CD14-positive monocyte (primary cell): ENCODE data around the gene CCDC136. TPM values are rescaled to one million over a fixed set of nuclear protein-coding genes. Genes with fewer than 3 reads are reported as not detected.

Source experiments
- DNase-seq, 3 donors: peaks; one replicate each; pipeline ENCODE4 v3.0.0-alpha.2; 2011 to 2022
- H2AFZ ChIP-seq: 2 replicates; pipeline ENCODE4 v1.6.0; 2012; ENCODE audit warnings: mild to moderate bottlenecking, low read depth, low read length, inconsistent platforms; ENCODE audit not compliant: insufficient read depth, poor library complexity, severe bottlenecking
- H3K27ac ChIP-seq, 2 donors: 1 replicate in 1 of 2; 2 replicates in 1 of 2; pipeline ENCODE4 v1.5.1; 2012 to 2013; ENCODE audit warnings: low read length in 2 of 2, control low read depth in 1 of 2, inconsistent platforms in 1 of 2, low read depth in 1 of 2, mild to moderate bottlenecking in 1 of 2
- H3K27me3 ChIP-seq, 2 donors: one replicate each; pipeline versions ENCODE4 v1.6.0 to v1.6.1; 2011 to 2013; ENCODE audit warnings: low read length in 2 of 2; ENCODE audit not compliant: control insufficient read depth in 2 of 2, insufficient read depth in 2 of 2
- H3K36me3 ChIP-seq, 2 donors: replicated peaks in 1 of 2; 1 replicate in 1 of 2; 2 replicates in 1 of 2; pipeline versions ENCODE4 v1.5.1 to v1.6.1; 2012 to 2013; ENCODE audit warnings: low read length in 2 of 2, control low read depth in 1 of 2, inconsistent platforms in 1 of 2, mild to moderate bottlenecking in 1 of 2; ENCODE audit not compliant: insufficient read depth in 2 of 2, control insufficient read depth in 1 of 2
- H3K4me1 ChIP-seq, 2 donors: 1 replicate in 1 of 2; 2 replicates in 1 of 2; pipeline versions ENCODE4 v1.5.1 to v1.6.1; 2012 to 2013; ENCODE audit warnings: low read length in 2 of 2, control low read depth in 1 of 2, inconsistent platforms in 1 of 2, mild to moderate bottlenecking in 1 of 2, moderate library complexity in 1 of 2; ENCODE audit not compliant: insufficient read depth in 2 of 2, control insufficient read depth in 1 of 2
- H3K4me2 ChIP-seq: replicated peaks from 2 replicates; pipeline ENCODE3; 2012; ENCODE audit warnings: low read length, moderate library complexity, mild to moderate bottlenecking; ENCODE audit not compliant: poor library complexity, severe bottlenecking; ENCODE audit errors: extremely low read depth
- H3K4me3 ChIP-seq, 3 experiments: fragments of 200-600 bp in 1 of 3; sonication (generic) in 1 of 3; replicated peaks in 1 of 3; 1 replicate in 2 of 3; 2 replicates in 1 of 3; pipeline ENCODE4 v1.5.1; 2011 to 2013; ENCODE audit warnings: low read length in 3 of 3, mild to moderate bottlenecking in 3 of 3, control low read depth in 2 of 3, low read depth in 2 of 3, inconsistent platforms in 1 of 3, moderate library complexity in 1 of 3
- H3K79me2 ChIP-seq: 2 replicates; pipeline ENCODE4 v1.6.0; 2012; ENCODE audit warnings: mild to moderate bottlenecking, control low read depth, inconsistent platforms, low read length, moderate library complexity; ENCODE audit not compliant: insufficient read depth
- H3K9ac ChIP-seq: 2 replicates; pipeline ENCODE4 v1.6.0; 2017; ENCODE audit warnings: low read length, mild to moderate bottlenecking; ENCODE audit not compliant: insufficient read depth, poor library complexity, severe bottlenecking
- H3K9me3 ChIP-seq, 2 donors: replicated peaks in 1 of 2; 1 replicate in 1 of 2; 2 replicates in 1 of 2; pipeline versions ENCODE4 v1.5.1 to v1.6.1; 2012 to 2013; ENCODE audit warnings: low read length in 2 of 2, control low read depth in 1 of 2; ENCODE audit not compliant: control insufficient read depth in 1 of 2, insufficient read depth in 1 of 2
- H4K20me1 ChIP-seq: 2 replicates; pipeline ENCODE4 v1.6.0; 2012; ENCODE audit warnings: mild to moderate bottlenecking, low read length, control low read depth, moderate library complexity; ENCODE audit not compliant: insufficient read depth
- H3K27ac Mint-ChIP-seq, 7 donors: one replicate each; pipeline ENCODE4 v1.8.0; 2020; ENCODE audit warnings: mild to moderate bottlenecking in 7 of 7, mixed read lengths in 7 of 7, moderate library complexity in 6 of 7, inconsistent platforms in 2 of 7
- H3K27me3 Mint-ChIP-seq, 3 donors: one replicate each; pipeline ENCODE4 v1.8.0; 2021 to 2022; ENCODE audit warnings: low read depth in 3 of 3, mild to moderate bottlenecking in 3 of 3, mixed read lengths in 3 of 3, moderate library complexity in 3 of 3, inconsistent platforms in 1 of 3
- H3K36me3 Mint-ChIP-seq, 2 donors: one replicate each; pipeline ENCODE4 v1.8.0; 2020; ENCODE audit warnings: mixed read lengths in 2 of 2, inconsistent platforms in 1 of 2, mild to moderate bottlenecking in 1 of 2
- H3K4me1 Mint-ChIP-seq: one replicate; pipeline ENCODE4 v1.8.0; 2020; ENCODE audit warnings: mild to moderate bottlenecking, mixed read lengths
- H3K4me3 Mint-ChIP-seq, 2 donors: one replicate each; pipeline ENCODE4 v1.8.0; 2020; ENCODE audit warnings: mild to moderate bottlenecking in 2 of 2, mixed read lengths in 2 of 2, moderate library complexity in 1 of 2
- H3K9me3 Mint-ChIP-seq, 7 donors: one replicate each; pipeline ENCODE4 v1.8.0; 2020 to 2022; ENCODE audit warnings: mixed read lengths in 7 of 7, mild to moderate bottlenecking in 6 of 7, moderate library complexity in 6 of 7, inconsistent platforms in 2 of 7
- CTCF ChIP-seq: fragments of 200-600 bp; IDR thresholded peaks from one replicate; pipeline ENCODE4 v1.8.0; 2022; ENCODE audit warnings: antibody characterized with exemption, mild to moderate bottlenecking
- WGBS: methylation state at CpG from one replicate; pipeline ENCODE4 v1.1.5; 2013; ENCODE audit warnings: missing lambda C conversion rate; ENCODE audit not compliant: insufficient coverage; 5-methylcytosine and 5-hydroxymethylcytosine counted together
- intact Hi-C, 2 donors: fragments of 100-400 bp; cut with micrococcal nuclease; formaldehyde crosslinking; loops; one replicate each; pipeline versions ENCODE4 v1.15.0 to v1.15.1; 2023
- polyA minus RNA-seq: library from RNA; depleted of rRNA, polyadenylated mRNA; stranded (reverse); fragments of >200 nt; gene quantifications from 2 replicates; pipeline ENCODE4 v1.2.3, GENCODE V29; 2012
- polyA plus RNA-seq, 3 donors: library from polyadenylated mRNA; depleted of rRNA in 1 of 3; unstranded in 2 of 3; stranded (reverse) in 1 of 3; fragments of 300-500 nt in 2 of 3; fragments of >200 nt in 1 of 3; fragmentation: Illumina TruSeq in 2 of 3; gene quantifications; 1 replicate in 2 of 3; 2 replicates in 1 of 3; pipeline ENCODE4 v1.2.3, GENCODE V29; 2012 to 2021
- total RNA-seq, 12 experiments: library from RNA in 1 of 12; stranded (reverse) in 1 of 12; fragments of 120-200 nt in 1 of 12; gene quantifications; one replicate each; pipeline ENCODE4 v1.2.4 and lab custom pipeline; 2013 to 2026; ENCODE audit warnings: mixed read lengths in 6 of 12, inconsistent platforms in 1 of 12

The CCDC136 gene
- 0.62 TPM for total RNA-seq (2013)
- 1 to 10 TPM in 1 of 3 donors, under 1 TPM in 1, not detected in 1; 0.26 to 2.6 TPM for polyA plus RNA-seq
- polyA minus RNA-seq, result 1.3 and 1.5 TPM in 2 replicates
- total RNA-seq (lab: John Stamatoyannopoulos, UW), result 0.29 to 3.2 (median 0.98) reads per million in 11 experiments

GRCh38 chr7:128791121-128791971 is at the start of gene CCDC136:
TSS of gene CCDC136 (plus strand) at chr7:128791968. CDS start at chr7:128792412, 444 bp downstream.
- peaks cover 35 to 53% (median 45%) of the 10 kb centered on the region in 3 donors for H3K27me3 Mint-ChIP-seq
- H2AFZ ChIP-seq, result peak within 1 kb of the TSS; percentile 84
- peaks cover 15 to 42% of the 10 kb centered on the region in 2 donors for H3K27me3 ChIP-seq
- no peaks in the 10 kb centered on the region for H3K36me3 ChIP-seq
- H3K27ac ChIP-seq, result no peak within 1 kb of the TSS
- H4K20me1 ChIP-seq, result no peaks in the 10 kb centered on the region
- no peaks in the 10 kb centered on the region for H3K79me2 ChIP-seq
- H3K27ac Mint-ChIP-seq, result no peak within 1 kb of the TSS
- H3K4me3 Mint-ChIP-seq, result peak within 1 kb of the TSS; percentile 84 to 87
- H3K36me3 Mint-ChIP-seq, result peaks cover 0 to 4% of the 10 kb centered on the region in 2 donors
- peak within 1 kb of the TSS; percentile 74 to 88 (median 81) for H3K4me3 ChIP-seq
- H3K9me3 Mint-ChIP-seq, result peaks cover 0 to 8% (median 2%) of the 10 kb centered on the region in 7 donors
- H3K9ac ChIP-seq, result peak within 1 kb of the TSS; percentile 57
- 0% methylated on average over 53 of the region's 80 CpGs for WGBS
- intact Hi-C loops, result no loop called here
- H3K9me3 ChIP-seq, result no peaks in the 10 kb centered on the region
- peaks cover 19 to 21% of the 10 kb centered on the region in 2 donors for H3K4me1 ChIP-seq
- peaks cover 19% of the 10 kb centered on the region for H3K4me1 Mint-ChIP-seq
- peak within 1 kb of the TSS; percentile 82 for H3K4me2 ChIP-seq
- no peak for TF ChIP-seq CTCF
- peak; percentile 46 to 50 (median 49) for DNase-seq

- Mint-ChIP-seq H3K27ac (no peak overlapping the region), H3K9me3 (no peaks in the 10 kb centered on the region), H3K4me3 (no peak overlapping the region), H3K36me3 (peaks cover 5 to 16% of the 10 kb centered on the region in 2 donors), H3K4me1 (peaks cover 33% of the 10 kb centered on the region), H3K27me3 (peaks cover 0 to 2% (median under 1%) of the 10 kb centered on the region in 3 donors)
- Histone ChIP-seq H3K36me3 (peaks cover 0 to 4% of the 10 kb centered on the region in 2 donors), H3K9me3 (no peaks in the 10 kb centered on the region), H3K9ac (no peak overlapping the region), H3K27me3 (no peaks in the 10 kb centered on the region), H3K4me2 (no peak overlapping the region), H3K4me1 (peaks cover 21 to 30% of the 10 kb centered on the region in 2 donors), H3K27ac (no peak overlapping the region), H3K79me2 (peaks cover 81% of the 10 kb centered on the region), H2AFZ (no peak overlapping the region), H4K20me1 (peaks cover 23% of the 10 kb centered on the region), H3K4me3 (no peak overlapping the region)
- TF ChIP-seq CTCF, result no peak
- no peak for DNase-seq
- intact Hi-C loops, result loop anchor here in 1 of 2 donors (10.0 kb wide), 1 partner anchor 123 kb away; the partner anchor contains the start of gene ATP6V1F
- WGBS, result no CpG with 5 or more reads among the region's 4 CpGs
Measured at GRCh38 chr7:128742206-128742605, 49.6 kb upstream of the CCDC136 start.
